HCT116 (cell line): ENCODE results near the gene SMPDL3B. TPM values are rescaled to one million over a fixed set of nuclear protein-coding genes. Genes with fewer than 3 reads are reported as not detected.

Source experiments
- ATAC-seq: fragments of 200-7000 bp; cut with Tn5 transposase; 2 replicates; pipeline ENCODE4 v1.9.1; 2020; ENCODE audit warnings: mild to moderate bottlenecking, moderate library complexity
- BruUV-seq: library from RNA; stranded (reverse); fragments of 400-500 nt; replicated peaks from 2 replicates; lab custom pipeline; 2021; lab: Mats Ljungman, UMichigan
- CTCF ChIA-PET: fragments of 300-600 bp; sonication (Branson Sonifier 250); formaldehyde crosslinking; loops from one replicate; lab custom pipeline; 2021; ENCODE audit warnings: antibody characterized with exemption; lab: Charles Lee
- POLR2A ChIA-PET: fragments of 300-600, 350-600 bp; sonication (Branson Sonifier 250); formaldehyde crosslinking; loops from one replicate; lab custom pipeline; 2021; ENCODE audit warnings: antibody characterized with exemption; lab: Charles Lee
- RAD21 ChIA-PET, 2 experiments: fragments of 300-600 bp; sonication (Branson Sonifier 250); formaldehyde crosslinking; loops; one replicate each; lab custom pipeline; 2023; ENCODE audit warnings: low total read pairs in 2 of 2; ENCODE audit not compliant: uncharacterized antibody in 2 of 2, unreplicated experiment in 2 of 2, low non-redundant PET in 1 of 2; lab: Charles Lee
- DNase-seq: peaks from one replicate; pipeline ENCODE4 v3.0.0-alpha.2; 2010; ENCODE audit warnings: low read depth, low spot score
- H2AFZ ChIP-seq: fragments of 200-600 bp; shearing (Covaris generic), sonication (generic); 2 replicates; pipeline ENCODE4 v1.6.1; 2017; ENCODE audit warnings: low read depth, mixed run types, mixed read lengths, antibody characterized with exemption, low read length; ENCODE audit not compliant: poor library complexity, severe bottlenecking
- H3K27ac ChIP-seq: 2 replicates; pipeline ENCODE4 v1.5.1; 2012; ENCODE audit warnings: low read depth, low read length
- H3K27me3 ChIP-seq: fragments of 200-600 bp; sonication (generic); 2 replicates; pipeline ENCODE4 v1.6.1; 2016; ENCODE audit warnings: mixed run types, low read length, mixed read lengths; ENCODE audit not compliant: insufficient read depth
- H3K36me3 ChIP-seq, 2 experiments: fragments of 200-500 bp in 1 of 2; fragments of 200-600 bp in 1 of 2; sonication (Bioruptor generic) in 1 of 2; sonication (generic) in 1 of 2; 2 replicates each; pipeline versions ENCODE4 v1.5.1 to v1.6.1; 2014 to 2016; ENCODE audit warnings: low read length in 2 of 2, inconsistent platforms in 1 of 2, mixed read lengths in 1 of 2, mixed run types in 1 of 2; ENCODE audit not compliant: insufficient read depth in 2 of 2, control insufficient read depth in 1 of 2
- H3K4me1 ChIP-seq, 2 experiments: fragments of 200-600 bp in 1 of 2; sonication (generic) in 1 of 2; 2 replicates each; pipeline versions ENCODE4 v1.5.1 to v1.6.1; 2012 to 2017; ENCODE audit warnings: low read length in 2 of 2, inconsistent platforms in 1 of 2, mild to moderate bottlenecking in 1 of 2, mixed read lengths in 1 of 2, mixed run types in 1 of 2, moderate library complexity in 1 of 2; ENCODE audit not compliant: insufficient read depth in 2 of 2, control insufficient read depth in 1 of 2
- H3K4me2 ChIP-seq: fragments of 200-600 bp; sonication (generic); 2 replicates; pipeline ENCODE4 v1.6.1; 2017; ENCODE audit warnings: mixed run types, low read length, mixed read lengths
- H3K4me3 ChIP-seq, 2 experiments: fragments of 200-600 bp in 1 of 2; sonication (generic) in 1 of 2; replicated peaks in 1 of 2; 2 replicates each; pipeline ENCODE4 v1.5.1; 2011 to 2016; ENCODE audit warnings: low read length in 2 of 2, control low read depth in 1 of 2, low read depth in 1 of 2, mild to moderate bottlenecking in 1 of 2, mixed read lengths in 1 of 2, mixed run types in 1 of 2
- H3K79me2 ChIP-seq: fragments of 200-600 bp; sonication (generic); 2 replicates; pipeline ENCODE4 v1.6.1; 2017; ENCODE audit warnings: mild to moderate bottlenecking, mixed run types, low read length, moderate library complexity, mixed read lengths; ENCODE audit not compliant: insufficient read depth
- H3K9ac ChIP-seq: fragments of 200-600 bp; sonication (generic); 2 replicates; pipeline ENCODE4 v1.6.1; 2016; ENCODE audit warnings: low read length, mixed read lengths
- H3K9me2 ChIP-seq: fragments of 200-600 bp; sonication (generic), shearing (Covaris generic); 2 replicates; pipeline ENCODE4 v1.6.1; 2017; ENCODE audit warnings: mixed run types, mild to moderate bottlenecking, moderate library complexity; ENCODE audit not compliant: insufficient read depth
- H3K9me3 ChIP-seq, 2 experiments: fragments of 200-500 bp in 1 of 2; fragments of 200-600 bp in 1 of 2; sonication (Bioruptor generic) in 1 of 2; sonication (generic) in 1 of 2; 2 replicates each; pipeline ENCODE4 v1.6.1; 2014 to 2017; ENCODE audit warnings: low read length in 2 of 2, mixed read lengths in 2 of 2, inconsistent platforms in 1 of 2, low read depth in 1 of 2, mild to moderate bottlenecking in 1 of 2, mixed run types in 1 of 2, moderate library complexity in 1 of 2; ENCODE audit not compliant: control insufficient read depth in 1 of 2, insufficient read depth in 1 of 2
- H4K20me1 ChIP-seq: fragments of 200-600 bp; sonication (generic), shearing (Covaris generic); 2 replicates; pipeline ENCODE4 v1.6.1; 2017; ENCODE audit warnings: mixed run types, mild to moderate bottlenecking, moderate library complexity; ENCODE audit not compliant: insufficient read depth
- CBX3 ChIP-seq: IDR thresholded peaks from 2 replicates; pipeline ENCODE4 v1.6.1; 2012; ENCODE audit warnings: low read depth
- EGR1 ChIP-seq: IDR thresholded peaks from 2 replicates; pipeline ENCODE4 v1.6.1; 2012; ENCODE audit warnings: low read depth
- EZH2 ChIP-seq: fragments of 200-600 bp; sonication (generic); IDR thresholded peaks from 2 replicates; pipeline ENCODE4 v1.6.1; 2017; ENCODE audit warnings: antibody characterized with exemption, mixed run types
- EZH2phosphoT487 ChIP-seq: fragments of 200-600 bp; IDR thresholded peaks from 2 replicates; pipeline ENCODE4 v1.6.1; 2018; ENCODE audit warnings: antibody characterized with exemption, borderline replicate concordance
- JUND ChIP-seq: IDR thresholded peaks from 2 replicates; pipeline ENCODE4 v1.6.1; 2012
- POLR2A ChIP-seq: IDR thresholded peaks from 2 replicates; pipeline ENCODE4 v1.7.0; 2011; ENCODE audit warnings: borderline replicate concordance; ENCODE audit not compliant: insufficient read depth, insufficient read length; ENCODE audit errors: extremely low read depth
- POLR2AphosphoS5 ChIP-seq: IDR thresholded peaks from 2 replicates; pipeline ENCODE4 v1.6.1; 2011; ENCODE audit warnings: mild to moderate bottlenecking, low read depth, low read length, moderate library complexity
- SP1 ChIP-seq: IDR thresholded peaks from 2 replicates; pipeline ENCODE4 v1.6.1; 2012; ENCODE audit warnings: low read depth
- TCF7L2 ChIP-seq: IDR thresholded peaks from 2 replicates; pipeline ENCODE4 v1.7.0; 2011; ENCODE audit warnings: borderline replicate concordance, inconsistent platforms; ENCODE audit not compliant: insufficient read depth, insufficient read length; ENCODE audit errors: extremely low read depth
- YY1 ChIP-seq: IDR thresholded peaks from 2 replicates; pipeline ENCODE4 v1.6.1; 2011; ENCODE audit warnings: low read length, low read depth, moderate library complexity, mild to moderate bottlenecking; ENCODE audit not compliant: insufficient replicate concordance; ENCODE audit errors: extremely low read depth
- intact Hi-C: fragments of 100-400 bp; cut with micrococcal nuclease; formaldehyde crosslinking; loops from 2 replicates; pipeline ENCODE4 v1.10.0; 2022
- total RNA-seq: library from RNA; stranded (reverse); gene quantifications from one replicate; pipeline ENCODE4 v1.2.1, GENCODE V29; 2021; ENCODE audit not compliant: unreplicated experiment
- TF ChIP-seq, protein P1 (sequence below): IDR thresholded peaks from 2 replicates; pipeline ENCODE4 v1.6.1; 2012
- TF ChIP-seq, protein P2 (sequence below), 3 experiments: fragments of 200-600 bp in 1 of 3; sonication (generic) in 1 of 3; IDR thresholded peaks in 2 of 3; conservative IDR thresholded peaks in 1 of 3; 2 replicates each; pipeline ENCODE4 v1.5.1; 2012 to 2017; ENCODE audit warnings: low read depth in 2 of 3, low read length in 2 of 3, antibody characterized with exemption in 1 of 3, borderline replicate concordance in 1 of 3, control low read depth in 1 of 3, mild to moderate bottlenecking in 1 of 3, mixed read lengths in 1 of 3, mixed run types in 1 of 3, moderate library complexity in 1 of 3; ENCODE audit not compliant: insufficient read depth in 1 of 3
- TF ChIP-seq, protein P3 (sequence below): IDR thresholded peaks from 2 replicates; pipeline ENCODE4 v1.6.1; 2012; ENCODE audit warnings: low read depth
- TF ChIP-seq, protein P4 (sequence below): IDR thresholded peaks from 2 replicates; pipeline ENCODE4 v1.6.1; 2012

SMPDL3B gene
- total RNA-seq, 1 experiment from 2014 or later = 16.4 TPM

DNA sequence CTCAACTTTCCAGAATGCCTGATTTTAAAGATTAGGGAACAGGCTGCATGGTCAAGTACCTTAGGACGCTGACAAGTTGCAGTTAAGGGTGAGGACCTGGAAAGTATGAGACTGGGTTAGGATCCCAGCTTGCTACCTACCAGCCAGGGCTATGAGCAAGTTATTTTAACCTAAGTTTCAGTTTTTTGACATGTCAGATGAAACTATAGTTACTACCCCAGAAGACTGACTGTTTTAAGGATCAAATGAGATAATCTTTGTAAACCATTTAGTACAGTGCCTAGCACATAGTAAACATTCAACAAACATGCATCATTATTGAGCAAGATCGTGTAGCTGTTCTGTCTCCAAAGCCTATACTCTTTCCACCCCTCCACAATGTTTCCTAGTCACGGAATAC is 48.1 kb upstream of the SMPDL3B start:
- DNase-seq = no peak
- H3K4me1 ChIP-seq = no peaks in the 10 kb centered on the region
- intact Hi-C loops = no loop called here
- H3K9ac ChIP-seq = no peak overlapping the region
- no peaks in the 10 kb centered on the region for H3K79me2 ChIP-seq
- ATAC-seq = no peak
- ChIA-PET POLR2A (interaction anchor here (0.8 kb wide), 1 partner anchor 12 kb away, joined by 5 read pairs; no protein-coding TSS in a partner anchor), RAD21 (no interaction called here), CTCF (no interaction called here)
- H3K27me3 ChIP-seq = no peaks in the 10 kb centered on the region
- H3K4me2 ChIP-seq = no peak overlapping the region
- H3K9me2 ChIP-seq = no peaks in the 10 kb centered on the region
- H3K36me3 ChIP-seq = peaks cover 5 to 17% of the 10 kb centered on the region in 2 experiments; a peak in 3 of 4 replicates
- BruUV-seq = no TSS peak
- no peaks in the 10 kb centered on the region for H4K20me1 ChIP-seq
- no peak overlapping the region for H2AFZ ChIP-seq
- TF ChIP-seq, protein P1, sequence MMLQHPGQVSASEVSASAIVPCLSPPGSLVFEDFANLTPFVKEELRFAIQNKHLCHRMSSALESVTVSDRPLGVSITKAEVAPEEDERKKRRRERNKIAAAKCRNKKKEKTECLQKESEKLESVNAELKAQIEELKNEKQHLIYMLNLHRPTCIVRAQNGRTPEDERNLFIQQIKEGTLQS = no peak
- TF ChIP-seq POLR2AphosphoS5 (no peak), EZH2 (no peak), SP1 (no peak), YY1 (no peak), CBX3 (no peak), POLR2A (no peak), JUND (no peak), EZH2phosphoT487 (no peak), TCF7L2 (no peak), EGR1 (no peak)
- TF ChIP-seq, protein P2, sequence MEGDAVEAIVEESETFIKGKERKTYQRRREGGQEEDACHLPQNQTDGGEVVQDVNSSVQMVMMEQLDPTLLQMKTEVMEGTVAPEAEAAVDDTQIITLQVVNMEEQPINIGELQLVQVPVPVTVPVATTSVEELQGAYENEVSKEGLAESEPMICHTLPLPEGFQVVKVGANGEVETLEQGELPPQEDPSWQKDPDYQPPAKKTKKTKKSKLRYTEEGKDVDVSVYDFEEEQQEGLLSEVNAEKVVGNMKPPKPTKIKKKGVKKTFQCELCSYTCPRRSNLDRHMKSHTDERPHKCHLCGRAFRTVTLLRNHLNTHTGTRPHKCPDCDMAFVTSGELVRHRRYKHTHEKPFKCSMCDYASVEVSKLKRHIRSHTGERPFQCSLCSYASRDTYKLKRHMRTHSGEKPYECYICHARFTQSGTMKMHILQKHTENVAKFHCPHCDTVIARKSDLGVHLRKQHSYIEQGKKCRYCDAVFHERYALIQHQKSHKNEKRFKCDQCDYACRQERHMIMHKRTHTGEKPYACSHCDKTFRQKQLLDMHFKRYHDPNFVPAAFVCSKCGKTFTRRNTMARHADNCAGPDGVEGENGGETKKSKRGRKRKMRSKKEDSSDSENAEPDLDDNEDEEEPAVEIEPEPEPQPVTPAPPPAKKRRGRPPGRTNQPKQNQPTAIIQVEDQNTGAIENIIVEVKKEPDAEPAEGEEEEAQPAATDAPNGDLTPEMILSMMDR (IDR thresholded peaks at IDR 0.05 in 2 of 3, conservative IDR thresholded peaks at IDR 0.05 in 1 of 3; ENCODE audit: borderline replicate concordance in 1 of 3, insufficient read depth in 1 of 3, low read depth in 2 of 3, low read length in 2 of 3) = no peak
- TF ChIP-seq, protein P3, sequence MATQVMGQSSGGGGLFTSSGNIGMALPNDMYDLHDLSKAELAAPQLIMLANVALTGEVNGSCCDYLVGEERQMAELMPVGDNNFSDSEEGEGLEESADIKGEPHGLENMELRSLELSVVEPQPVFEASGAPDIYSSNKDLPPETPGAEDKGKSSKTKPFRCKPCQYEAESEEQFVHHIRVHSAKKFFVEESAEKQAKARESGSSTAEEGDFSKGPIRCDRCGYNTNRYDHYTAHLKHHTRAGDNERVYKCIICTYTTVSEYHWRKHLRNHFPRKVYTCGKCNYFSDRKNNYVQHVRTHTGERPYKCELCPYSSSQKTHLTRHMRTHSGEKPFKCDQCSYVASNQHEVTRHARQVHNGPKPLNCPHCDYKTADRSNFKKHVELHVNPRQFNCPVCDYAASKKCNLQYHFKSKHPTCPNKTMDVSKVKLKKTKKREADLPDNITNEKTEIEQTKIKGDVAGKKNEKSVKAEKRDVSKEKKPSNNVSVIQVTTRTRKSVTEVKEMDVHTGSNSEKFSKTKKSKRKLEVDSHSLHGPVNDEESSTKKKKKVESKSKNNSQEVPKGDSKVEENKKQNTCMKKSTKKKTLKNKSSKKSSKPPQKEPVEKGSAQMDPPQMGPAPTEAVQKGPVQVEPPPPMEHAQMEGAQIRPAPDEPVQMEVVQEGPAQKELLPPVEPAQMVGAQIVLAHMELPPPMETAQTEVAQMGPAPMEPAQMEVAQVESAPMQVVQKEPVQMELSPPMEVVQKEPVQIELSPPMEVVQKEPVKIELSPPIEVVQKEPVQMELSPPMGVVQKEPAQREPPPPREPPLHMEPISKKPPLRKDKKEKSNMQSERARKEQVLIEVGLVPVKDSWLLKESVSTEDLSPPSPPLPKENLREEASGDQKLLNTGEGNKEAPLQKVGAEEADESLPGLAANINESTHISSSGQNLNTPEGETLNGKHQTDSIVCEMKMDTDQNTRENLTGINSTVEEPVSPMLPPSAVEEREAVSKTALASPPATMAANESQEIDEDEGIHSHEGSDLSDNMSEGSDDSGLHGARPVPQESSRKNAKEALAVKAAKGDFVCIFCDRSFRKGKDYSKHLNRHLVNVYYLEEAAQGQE = no peak
- TF ChIP-seq, protein P4, sequence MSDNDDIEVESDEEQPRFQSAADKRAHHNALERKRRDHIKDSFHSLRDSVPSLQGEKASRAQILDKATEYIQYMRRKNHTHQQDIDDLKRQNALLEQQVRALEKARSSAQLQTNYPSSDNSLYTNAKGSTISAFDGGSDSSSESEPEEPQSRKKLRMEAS = no peak
- no peak overlapping the region for H3K4me3 ChIP-seq
- H3K9me3 ChIP-seq = no peaks in the 10 kb centered on the region
- no peak overlapping the region for H3K27ac ChIP-seq
